Brain pericyte (primary cell): Measurements from ENCODE around the gene C20orf204.

ENCODE experiments used
- DNase-seq: peaks from one replicate; pipeline ENCODE4 v3.0.0-alpha.2; 2012; ENCODE audit warnings: low read depth, low spot score

C20orf204 gene

GRCh38 chr20:64042054-64042781, 6.2 kb downstream of the C20orf204 start:
- no peak for DNase-seq

- no peak for DNase-seq
Observed at GRCh38 chr20:64043768-64044167, 7.8 kb downstream of the C20orf204 start.

DNA sequence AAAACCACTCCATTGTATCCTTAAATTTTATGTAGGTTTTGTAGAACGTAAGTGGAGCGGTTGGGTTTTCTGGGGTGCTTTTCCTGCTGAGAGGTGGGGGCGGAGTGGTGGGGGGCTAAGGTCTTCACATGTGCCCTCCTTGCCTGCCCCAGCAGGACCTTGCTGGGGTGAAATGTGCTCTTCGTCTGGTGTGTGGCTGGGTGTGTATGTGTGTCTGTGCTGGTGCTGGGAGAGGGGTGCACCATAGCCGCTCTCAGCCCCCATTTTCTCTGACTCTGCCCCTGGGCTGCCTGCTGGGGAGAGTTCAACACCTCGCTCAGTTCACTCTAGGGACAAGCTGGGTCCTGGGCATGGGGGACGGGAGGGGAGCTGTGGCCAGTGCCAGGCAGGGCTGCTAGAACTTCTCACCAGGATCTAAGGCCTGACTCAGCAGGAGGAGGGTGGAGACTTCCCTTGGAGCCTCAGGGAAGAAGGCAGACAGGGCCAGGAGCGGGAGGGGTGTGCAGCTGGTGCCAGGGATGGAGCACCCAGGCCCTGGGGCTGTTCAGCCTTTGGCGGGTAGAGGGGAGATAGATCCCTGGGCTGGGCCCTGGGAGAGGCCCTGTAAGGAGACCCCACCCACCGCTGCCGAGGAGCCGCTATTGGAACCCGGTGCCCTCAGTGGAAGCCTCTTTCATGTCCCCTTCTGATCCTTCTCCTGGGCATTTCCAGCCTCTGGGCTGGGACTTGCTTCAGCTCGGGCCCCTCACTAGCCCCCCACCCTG, 8.7 kb downstream of the C20orf204 start:
- DNase-seq, result no peak

- no peak for DNase-seq
Observed at GRCh38 chr20:64045346-64046011, 9.5 kb downstream of the C20orf204 start.

DNA sequence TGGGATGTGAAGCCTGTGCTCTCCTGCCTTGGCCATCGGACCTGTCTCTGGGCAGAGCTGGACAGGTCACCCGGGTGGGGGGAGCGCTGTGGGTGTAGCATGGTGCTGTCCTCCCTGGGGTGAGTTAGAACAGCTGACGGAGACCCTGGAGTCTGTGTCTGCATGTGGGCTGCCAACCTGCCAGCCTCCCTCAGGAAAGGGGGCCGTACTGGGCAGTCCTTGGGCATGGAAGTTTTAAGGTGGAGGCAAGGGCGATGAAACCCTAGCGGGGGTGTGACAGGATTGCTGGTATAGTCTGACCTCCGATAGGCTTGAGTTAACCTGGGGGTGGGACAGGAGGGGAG, 11.0 kb downstream of the C20orf204 start:
- no peak for DNase-seq

GRCh38 chr20:64047968-64048401, 12.0 kb downstream of the C20orf204 start:
- no peak for DNase-seq

DNA sequence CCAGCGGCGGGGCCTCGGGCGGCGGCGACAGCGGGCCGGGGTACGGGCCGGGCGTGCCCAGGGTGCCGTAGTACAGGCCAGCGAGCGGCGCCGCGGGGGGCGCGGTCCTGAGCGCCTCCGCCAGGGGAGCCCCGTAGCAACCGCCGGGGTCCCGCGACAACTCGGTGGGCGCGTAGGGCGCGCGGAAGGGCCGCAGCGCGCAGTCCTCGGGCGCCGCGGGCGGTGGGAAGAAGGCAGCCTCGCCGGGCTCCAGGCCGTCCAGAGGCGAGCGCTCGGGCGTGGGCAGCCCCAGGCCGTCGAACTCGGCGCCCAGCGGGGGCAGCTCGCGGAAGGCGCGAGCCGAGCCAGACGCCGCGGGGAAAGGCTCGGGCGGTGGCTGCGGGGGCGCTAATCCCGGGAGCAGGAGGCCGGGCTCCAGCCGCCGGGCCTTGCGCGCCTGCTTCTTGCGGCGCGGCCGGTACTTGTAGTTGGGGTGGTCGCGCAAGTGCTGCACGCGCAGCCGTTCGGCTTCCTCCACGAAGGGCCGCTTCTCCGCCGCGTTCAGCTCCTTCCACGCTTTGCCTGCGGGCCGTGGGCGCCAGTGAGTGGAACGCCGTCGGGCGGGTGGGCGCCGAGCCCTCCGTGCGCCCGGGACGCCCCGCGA, 12.5 kb downstream of the C20orf204 start:
- no peak for DNase-seq

- DNase-seq, result no peak
Observed at GRCh38 chr20:64049060-64049877, 13.3 kb downstream of the C20orf204 start, which contains the start of gene SOX18. SOX18 (minus strand) TSS chr20:64049639; CDS start chr20:64049516, 123 bp downstream.

GRCh38 chr20:64049878-64050260, 13.9 kb downstream of the C20orf204 start:
- DNase-seq, result no peak

- DNase-seq, result no peak
Observed at GRCh38 chr20:64050261-64051032, 14.5 kb downstream of the C20orf204 start.

- no peak for DNase-seq
Observed at GRCh38 chr20:64051033-64051452, 15.1 kb downstream of the C20orf204 start.

DNA sequence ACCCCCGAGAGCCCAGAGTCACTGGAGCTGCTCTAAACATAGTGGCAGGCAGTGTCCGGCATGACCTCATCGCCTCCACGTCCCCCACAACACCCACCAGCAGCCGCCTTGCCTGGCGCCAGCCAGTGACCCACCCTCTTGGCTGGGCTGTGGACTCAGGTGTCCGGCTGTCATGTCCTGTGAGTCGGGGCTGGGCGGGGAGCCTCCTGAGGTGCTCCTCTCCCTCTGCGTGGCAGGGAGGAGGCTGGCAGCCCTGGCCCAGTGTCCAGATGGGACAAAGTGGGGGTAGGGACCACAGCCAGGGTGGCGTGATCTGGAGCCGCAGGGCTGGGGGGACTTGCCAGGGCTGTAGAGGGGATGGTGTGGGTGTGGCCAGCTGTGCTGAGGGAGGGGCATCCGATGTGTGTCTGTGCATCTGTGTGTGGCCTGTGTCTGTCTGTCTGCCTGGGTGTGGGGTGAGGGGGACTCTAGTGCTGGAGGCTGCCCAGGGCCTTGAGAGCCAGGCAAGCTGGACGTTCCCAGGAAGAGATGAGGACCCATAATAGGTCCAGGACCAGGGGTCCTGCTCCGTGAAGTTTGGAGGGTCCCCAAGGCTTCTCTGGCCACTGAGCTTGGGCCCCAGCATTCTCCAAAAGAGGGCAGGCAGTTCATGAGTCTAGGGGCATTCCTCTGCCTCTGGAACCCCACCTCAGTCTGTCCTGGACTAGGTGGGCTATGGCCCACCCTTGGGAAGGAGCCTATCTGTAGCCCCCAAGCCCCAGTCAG, 15.8 kb downstream of the C20orf204 start:
- DNase-seq, result no peak

DNA sequence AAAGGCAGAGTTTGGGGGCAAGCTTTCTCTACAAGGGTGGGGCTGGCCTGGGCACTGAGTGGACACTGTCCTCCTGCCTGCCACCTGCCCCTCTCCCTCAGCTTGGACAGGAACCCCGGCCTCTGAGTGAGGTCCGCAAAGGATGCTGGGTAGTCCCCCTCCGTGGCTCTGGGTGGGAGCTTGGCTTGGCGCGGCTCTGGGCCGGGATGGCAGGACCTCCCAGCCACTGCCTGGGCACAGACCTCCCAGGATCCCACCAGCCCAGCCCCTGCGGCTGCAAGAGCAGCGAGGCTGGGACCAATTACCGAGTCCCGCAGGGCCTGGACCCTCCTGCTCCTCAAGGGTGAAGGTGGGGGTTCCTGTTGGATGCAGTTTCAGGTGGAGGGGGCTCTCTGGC, 16.3 kb downstream of the C20orf204 start:
- no peak for DNase-seq

DNA sequence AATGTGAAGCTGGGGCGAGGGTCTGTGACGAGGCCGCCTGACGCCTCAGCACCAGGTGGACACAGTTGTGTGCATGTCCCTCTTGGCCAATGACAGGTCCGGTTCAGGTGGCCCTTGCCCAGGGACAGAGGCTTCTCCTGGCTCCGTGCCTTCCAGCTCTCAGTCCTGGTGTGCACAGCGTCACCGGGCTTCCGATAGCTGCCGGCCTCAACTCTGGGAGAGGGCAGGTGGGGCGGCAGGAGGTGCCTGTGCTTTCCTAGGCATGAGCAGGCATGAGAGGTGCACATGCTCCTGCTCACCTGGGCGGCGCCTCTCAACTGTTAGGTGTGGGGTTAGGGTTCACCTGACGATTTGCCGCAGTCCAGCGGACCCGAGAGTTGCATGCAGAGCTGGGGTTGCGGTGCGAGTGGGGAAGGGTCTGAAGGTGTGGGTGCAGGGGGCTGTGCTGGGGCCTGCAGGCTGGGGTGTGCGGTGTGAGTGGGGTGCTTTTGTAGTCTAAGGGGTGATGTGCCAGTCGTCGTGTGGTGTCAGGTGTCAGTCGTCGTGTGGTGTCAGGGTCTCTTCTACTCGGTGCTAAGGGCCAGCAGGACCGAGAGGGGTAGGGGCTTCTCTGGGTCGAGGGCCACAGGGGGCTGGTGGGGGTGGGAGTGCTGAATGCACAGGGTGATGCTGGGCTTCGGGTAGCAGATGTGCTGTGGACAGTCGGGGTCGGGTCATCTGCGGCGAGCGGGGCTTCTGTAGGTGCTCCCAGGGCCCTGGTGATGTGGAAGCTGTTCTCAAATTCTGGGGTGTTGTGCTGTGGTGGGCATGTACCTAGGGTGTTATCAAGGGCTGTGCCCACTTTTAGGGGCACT, 17.2 kb downstream of the C20orf204 start:
- no peak for DNase-seq

DNA sequence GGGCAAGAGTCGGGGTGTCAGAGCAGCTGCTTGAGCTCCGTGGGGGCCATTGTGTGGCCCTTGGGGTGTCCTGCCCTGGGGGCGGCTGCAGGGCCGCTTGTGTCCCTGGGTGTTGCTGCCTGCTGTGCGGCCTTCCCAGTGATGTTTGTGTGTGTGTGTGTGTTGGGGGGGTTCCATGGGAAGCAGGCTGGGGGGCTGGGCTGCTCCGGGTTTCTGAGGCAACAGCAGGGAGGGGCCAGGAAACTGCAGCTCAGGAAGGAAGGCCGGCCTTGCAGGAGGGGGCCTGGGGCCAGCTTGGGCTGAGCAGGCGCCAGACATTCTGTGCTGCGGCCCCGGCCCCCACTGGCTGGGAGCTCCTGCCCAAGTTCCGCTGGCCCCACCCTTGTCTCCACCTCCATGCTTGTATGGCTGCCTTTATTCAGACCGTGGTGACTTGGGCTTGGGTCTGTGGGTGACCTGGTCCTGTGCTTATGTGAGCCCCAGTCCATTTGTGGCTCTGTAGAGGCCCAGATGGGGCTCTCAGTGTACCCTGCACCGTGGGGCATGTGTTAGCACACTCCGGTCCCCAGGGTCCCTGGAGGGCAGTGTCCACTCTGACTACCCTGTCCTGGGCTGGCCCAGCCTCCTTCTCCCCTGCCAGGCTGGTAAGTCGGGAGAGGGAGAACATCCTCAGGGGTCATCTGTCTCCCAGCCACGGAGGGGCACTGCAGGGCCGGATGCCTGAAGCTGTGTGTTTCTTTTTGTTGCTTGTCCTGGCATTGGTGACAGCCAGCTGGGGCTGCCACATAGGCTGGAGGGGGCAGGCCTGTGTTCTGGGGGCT, 18.1 kb downstream of the C20orf204 start:
- no peak for DNase-seq

GRCh38 chr20:64055396-64055892, 19.5 kb downstream of the C20orf204 start:
- DNase-seq, result no peak

GRCh38 chr20:64055893-64056638, 20.1 kb downstream of the C20orf204 start:
- no peak for DNase-seq
